ENCODE data around the gene MYO1F.

Gene MYO1F

GRCh38 chr19:8550070-8550469 is 27.2 kb downstream of the MYO1F start:
- Mint-ChIP-seq H3K4me3 (no peak overlapping the region), H3K4me1 (no peaks in the 10 kb centered on the region), H3K9me3 (no peaks in the 10 kb centered on the region), H3K27me3 (ENCODE audit: low read depth, poor library complexity) (no peaks in the 10 kb centered on the region), H3K36me3 (ENCODE audit: low read depth) (peaks cover 48% of the 10 kb centered on the region), H3K27ac (no peak overlapping the region)
- TF ChIP-seq CTCF (IDR thresholded peaks at IDR 0.05) = no peak
- DNase-seq = no peak

GRCh38 chr19:8545743-8546142 is 31.5 kb downstream of the MYO1F start:
- H3K4me1 Mint-ChIP-seq = peaks cover 7% of the 10 kb centered on the region
- no peaks in the 10 kb centered on the region for H3K27me3 Mint-ChIP-seq (ENCODE audit: low read depth, poor library complexity)
- TF ChIP-seq CTCF (IDR thresholded peaks at IDR 0.05) = no peak
- no peak overlapping the region for H3K27ac Mint-ChIP-seq
- H3K4me3 Mint-ChIP-seq = no peak overlapping the region
- DNase-seq = no peak
- no peaks in the 10 kb centered on the region for H3K9me3 Mint-ChIP-seq
- H3K36me3 Mint-ChIP-seq (ENCODE audit: low read depth) = peaks cover 38% of the 10 kb centered on the region

- Mint-ChIP-seq H3K36me3 (ENCODE audit: low read depth) (peaks cover 38% of the 10 kb centered on the region), H3K4me1 (peaks cover 7% of the 10 kb centered on the region), H3K27ac (no peak overlapping the region), H3K4me3 (no peak overlapping the region), H3K27me3 (ENCODE audit: low read depth, poor library complexity) (no peaks in the 10 kb centered on the region), H3K9me3 (no peaks in the 10 kb centered on the region)
- DNase-seq = no peak
- TF ChIP-seq CTCF (IDR thresholded peaks at IDR 0.05) = no peak
Observed at GRCh38 chr19:8544168-8544567, 33.1 kb downstream of the MYO1F start.

GRCh38 chr19:8539621-8540149 is 37.6 kb downstream of the MYO1F start:
- Mint-ChIP-seq H3K27ac (no peak overlapping the region), H3K27me3 (ENCODE audit: low read depth, poor library complexity) (no peaks in the 10 kb centered on the region), H3K9me3 (no peaks in the 10 kb centered on the region), H3K4me3 (no peak overlapping the region), H3K36me3 (ENCODE audit: low read depth) (peaks cover 9% of the 10 kb centered on the region), H3K4me1 (peaks cover 7% of the 10 kb centered on the region)
- DNase-seq = no peak
- TF ChIP-seq CTCF (IDR thresholded peaks at IDR 0.05) = no peak

GRCh38 chr19:8537099-8537498 is 40.1 kb downstream of the MYO1F start:
- Mint-ChIP-seq H3K27ac (no peak overlapping the region), H3K4me1 (peaks cover 11% of the 10 kb centered on the region), H3K36me3 (ENCODE audit: low read depth) (peaks cover 5% of the 10 kb centered on the region), H3K9me3 (no peaks in the 10 kb centered on the region), H3K27me3 (ENCODE audit: low read depth, poor library complexity) (no peaks in the 10 kb centered on the region), H3K4me3 (no peak overlapping the region)
- no peak for DNase-seq
- TF ChIP-seq CTCF (IDR thresholded peaks at IDR 0.05) = no peak

- no peaks in the 10 kb centered on the region for H3K9me3 Mint-ChIP-seq
- H3K4me1 Mint-ChIP-seq = peaks cover 7% of the 10 kb centered on the region
- no peak for DNase-seq
- TF ChIP-seq CTCF (IDR thresholded peaks at IDR 0.05) = no peak
- peaks cover 5% of the 10 kb centered on the region for H3K36me3 Mint-ChIP-seq (ENCODE audit: low read depth)
- no peak overlapping the region for H3K4me3 Mint-ChIP-seq
- peak overlapping the region; percentile 47 for H3K27ac Mint-ChIP-seq
- H3K27me3 Mint-ChIP-seq (ENCODE audit: low read depth, poor library complexity) = no peaks in the 10 kb centered on the region
Observed at GRCh38 chr19:8536282-8536681, 41.0 kb downstream of the MYO1F start.
